GM12892 (cell line): ENCODE results near the gene PPP2R1B.

Experiments used
- POLR2A ChIP-seq: IDR thresholded peaks from 2 replicates; pipeline ENCODE4 v1.6.1; 2011; ENCODE audit warnings: low read depth, low read length, control low read depth
- POLR2AphosphoS5 ChIP-seq: IDR thresholded peaks from 2 replicates; pipeline ENCODE4 v1.6.1; 2011; ENCODE audit warnings: low read depth, low read length, control low read depth
- TAF1 ChIP-seq: IDR thresholded peaks from 2 replicates; pipeline ENCODE4 v1.6.1; 2011; ENCODE audit warnings: low read depth, mild to moderate bottlenecking, control low read depth, low read length, borderline replicate concordance

- no peak for TF ChIP-seq POLR2AphosphoS5
- TF ChIP-seq TAF1: no peak
- no peak for TF ChIP-seq POLR2A
These were observed 32.1 kb upstream of the PPP2R1B start for GRCh38 chr11:111798279-111798678.
